H9 (cell line): ENCODE data around the gene NFKBIA. TPM values are rescaled to one million over a fixed set of nuclear protein-coding genes. Genes with fewer than 3 reads are reported as not detected.

Experiments
- DNase-seq: peaks from one replicate; pipeline ENCODE4 v3.0.0-alpha.2; 2017
- H2AFZ ChIP-seq: one replicate; pipeline ENCODE4 v1.6.1; 2013; ENCODE audit warnings: mild to moderate bottlenecking, low read length, control low read depth, moderate library complexity
- H2AK5ac ChIP-seq: 2 replicates; pipeline ENCODE4 v1.6.1; 2013; ENCODE audit warnings: low read length, control low read depth, mixed read lengths; ENCODE audit not compliant: insufficient read length
- H2BK120ac ChIP-seq: one replicate; pipeline ENCODE4 v1.6.1; 2013; ENCODE audit warnings: low read depth, mild to moderate bottlenecking, low read length, control low read depth, inconsistent platforms; ENCODE audit not compliant: poor library complexity, severe bottlenecking
- H2BK12ac ChIP-seq: 2 replicates; pipeline ENCODE4 v1.6.1; 2013; ENCODE audit warnings: low read length, control low read depth, mixed read lengths, low read depth; ENCODE audit not compliant: insufficient read length
- H2BK15ac ChIP-seq: 2 replicates; pipeline ENCODE4 v1.6.1; 2013; ENCODE audit warnings: low read depth, low read length, control low read depth
- H2BK20ac ChIP-seq: one replicate; pipeline ENCODE4 v1.6.1; 2013; ENCODE audit warnings: low read depth, mild to moderate bottlenecking, low read length, control low read depth, inconsistent platforms; ENCODE audit not compliant: poor library complexity, severe bottlenecking
- H2BK5ac ChIP-seq: 2 replicates; pipeline ENCODE4 v1.6.1; 2013; ENCODE audit warnings: low read length, control low read depth, mixed read lengths; ENCODE audit not compliant: insufficient read length
- H3K14ac ChIP-seq: 2 replicates; pipeline ENCODE4 v1.6.1; 2013; ENCODE audit warnings: low read length, control low read depth; ENCODE audit not compliant: insufficient read depth
- H3K18ac ChIP-seq: 2 replicates; pipeline ENCODE4 v1.6.1; 2013; ENCODE audit warnings: low read depth, mild to moderate bottlenecking, mixed read lengths, low read length, control low read depth; ENCODE audit not compliant: insufficient read length
- H3K23ac ChIP-seq: 2 replicates; pipeline ENCODE4 v1.6.1; 2013; ENCODE audit warnings: low read length, control low read depth, mixed read lengths, low read depth; ENCODE audit not compliant: insufficient read length
- H3K23me2 ChIP-seq: 2 replicates; pipeline ENCODE4 v1.6.1; 2013; ENCODE audit warnings: low read depth, mild to moderate bottlenecking, mixed read lengths, low read length, control low read depth; ENCODE audit not compliant: insufficient read length, poor library complexity, severe bottlenecking
- H3K27ac ChIP-seq: 2 replicates; pipeline ENCODE4 v1.5.1; 2013; ENCODE audit warnings: low read length, control low read depth, mixed read lengths, low read depth; ENCODE audit not compliant: insufficient read length
- H3K27me3 ChIP-seq: 2 replicates; pipeline ENCODE4 v1.6.1; 2013; ENCODE audit warnings: low read length, control low read depth, inconsistent platforms; ENCODE audit not compliant: insufficient read depth
- H3K4ac ChIP-seq: 2 replicates; pipeline ENCODE4 v1.6.1; 2013; ENCODE audit warnings: low read depth, mild to moderate bottlenecking, control low read depth, inconsistent platforms, low read length, moderate library complexity
- H3K4me1 ChIP-seq: 2 replicates; pipeline ENCODE4 v1.6.1; 2013; ENCODE audit warnings: low read length, control low read depth, inconsistent platforms; ENCODE audit not compliant: insufficient read depth
- H3K4me2 ChIP-seq: 2 replicates; pipeline ENCODE4 v1.6.1; 2013; ENCODE audit warnings: low read length, control low read depth, mixed read lengths; ENCODE audit not compliant: insufficient read length, insufficient read depth
- H3K56ac ChIP-seq: 2 replicates; pipeline ENCODE4 v1.6.1; 2013; ENCODE audit warnings: low read depth, mild to moderate bottlenecking, mixed read lengths, low read length, control low read depth; ENCODE audit not compliant: insufficient read length
- H3K79me1 ChIP-seq: 2 replicates; pipeline ENCODE4 v1.6.1; 2013; ENCODE audit warnings: low read depth, mild to moderate bottlenecking, moderate library complexity, low read length, control low read depth, inconsistent platforms; ENCODE audit not compliant: insufficient read depth, poor library complexity, severe bottlenecking
- H3K79me2 ChIP-seq: 2 replicates; pipeline ENCODE4 v1.6.1; 2013; ENCODE audit warnings: low read length, control low read depth, inconsistent platforms; ENCODE audit not compliant: insufficient read depth
- H3K9ac ChIP-seq: 2 replicates; pipeline ENCODE4 v1.6.1; 2013; ENCODE audit warnings: low read length, control low read depth, mixed read lengths; ENCODE audit not compliant: insufficient read length; ENCODE audit errors: extremely low read depth
- H3K9me3 ChIP-seq: one replicate; pipeline ENCODE4 v1.6.1; 2013; ENCODE audit warnings: low read depth, low read length, inconsistent platforms; ENCODE audit not compliant: control insufficient read depth
- H3T11ph ChIP-seq: one replicate; pipeline ENCODE4 v1.6.1; 2013; ENCODE audit warnings: mild to moderate bottlenecking, low read length, control low read depth, inconsistent platforms
- H4K20me1 ChIP-seq: one replicate; pipeline ENCODE4 v1.6.1; 2013; ENCODE audit not compliant: control insufficient read depth, insufficient read length, insufficient read depth
- H4K5ac ChIP-seq: 2 replicates; pipeline ENCODE4 v1.6.1; 2013; ENCODE audit warnings: low read depth, mild to moderate bottlenecking, mixed read lengths, low read length, control low read depth; ENCODE audit not compliant: insufficient read length
- H4K8ac ChIP-seq: replicated peaks from 2 replicates; pipeline ENCODE4 v1.6.1; 2013; ENCODE audit warnings: low read length, control low read depth, mixed read lengths, low read depth; ENCODE audit not compliant: insufficient read length
- H4K91ac ChIP-seq: 2 replicates; pipeline ENCODE4 v1.6.1; 2013; ENCODE audit warnings: low read depth, mild to moderate bottlenecking, moderate library complexity, mixed read lengths, low read length, control low read depth; ENCODE audit not compliant: insufficient read length
- H3K27ac Mint-ChIP-seq, 3 experiments: 2 replicates in 2 of 3; 3 replicates in 1 of 3; pipeline ENCODE4 v1.8.0; 2020 to 2021; ENCODE audit warnings: mixed read lengths in 3 of 3, mild to moderate bottlenecking in 1 of 3, moderate library complexity in 1 of 3
- H3K27me3 Mint-ChIP-seq: 2 replicates; pipeline ENCODE4 v1.8.0; 2021; ENCODE audit warnings: low read depth, mild to moderate bottlenecking, moderate library complexity, mixed read lengths
- H3K36me3 Mint-ChIP-seq, 3 experiments: 2 replicates in 2 of 3; 3 replicates in 1 of 3; pipeline ENCODE4 v1.8.0; 2020 to 2021; ENCODE audit warnings: low read depth in 3 of 3, mixed read lengths in 3 of 3; ENCODE audit not compliant: insufficient read depth in 1 of 3
- H3K4me1 Mint-ChIP-seq, 2 experiments: 2 replicates each; pipeline ENCODE4 v1.8.0; 2020; ENCODE audit warnings: mixed read lengths in 2 of 2
- H3K4me3 Mint-ChIP-seq, 2 experiments: 2 replicates in 1 of 2; 3 replicates in 1 of 2; pipeline ENCODE4 v1.8.0; 2020 to 2021; ENCODE audit warnings: mild to moderate bottlenecking in 2 of 2, mixed read lengths in 2 of 2, moderate library complexity in 1 of 2
- H3K9me3 Mint-ChIP-seq, 2 experiments: 2 replicates in 1 of 2; 3 replicates in 1 of 2; pipeline ENCODE4 v1.8.0; 2020; ENCODE audit warnings: mild to moderate bottlenecking in 2 of 2, mixed read lengths in 2 of 2, moderate library complexity in 1 of 2
- CTCF ChIP-seq: fragments of 200-600 bp; sonication (generic); conservative IDR thresholded peaks from 3 replicates; pipeline ENCODE4 v1.8.0; 2021; ENCODE audit warnings: antibody characterized with exemption, mild to moderate bottlenecking
- WGBS: extraction: QIAGEN DNeasy Blood & Tissue Kit; methylation state at CpG from one replicate; pipeline ENCODE4 v1.1.7; 2013; ENCODE audit warnings: missing lambda C conversion rate, low lambda C conversion rate, mixed read lengths; ENCODE audit not compliant: insufficient read length; ENCODE audit errors: extremely low coverage; 5-methylcytosine and 5-hydroxymethylcytosine counted together
- total RNA-seq: library from RNA; stranded (reverse); gene quantifications from 2 replicates; pipeline ENCODE4 v1.2.1, GENCODE V29; 2021

Gene NFKBIA
- total RNA-seq, 1 experiment from 2014 or later, result 38.4 TPM

GRCh38 chr14:35391388-35391710 is 13.2 kb downstream of the NFKBIA start:
- Mint-ChIP-seq H3K27ac (no peak overlapping the region), H3K36me3 (no peaks in the 10 kb centered on the region; a peak in 1 of 7 replicates), H3K4me1 (peaks cover 34 to 45% of the 10 kb centered on the region in 2 experiments), H3K4me3 (no peak overlapping the region), H3K27me3 (no peaks in the 10 kb centered on the region), H3K9me3 (no peaks in the 10 kb centered on the region)
- Histone ChIP-seq H2BK20ac (no peak overlapping the region), H2BK15ac (no peak overlapping the region), H2BK120ac (no peak overlapping the region), H3K79me2 (no peaks in the 10 kb centered on the region), H2AFZ (no peak overlapping the region), H3K27me3 (no peaks in the 10 kb centered on the region), H4K20me1 (no peaks in the 10 kb centered on the region), H3K23me2 (no peaks in the 10 kb centered on the region), H3K27ac (no peak overlapping the region), H4K91ac (no peak overlapping the region), H4K8ac (no peak overlapping the region), H3K56ac (no peak overlapping the region), H3K4me1 (no peaks in the 10 kb centered on the region), H4K5ac (no peak overlapping the region), H3K9me3 (no peaks in the 10 kb centered on the region), H3T11ph (no peak overlapping the region), H3K79me1 (no peaks in the 10 kb centered on the region), H3K4me2 (no peak overlapping the region), H3K23ac (no peak overlapping the region), H3K9ac (no peak overlapping the region), H3K14ac (no peak overlapping the region), H3K18ac (no peak overlapping the region), H2AK5ac (no peak overlapping the region), H2BK12ac (no peak overlapping the region), H3K4ac (no peak overlapping the region), H2BK5ac (no peak overlapping the region)
- no peak for TF ChIP-seq CTCF
- WGBS, result no CpG with 5 or more reads among the region's 3 CpGs
- no peak for DNase-seq
